GM12801 (cell line): Measurements from ENCODE around the gene RPTOR.

Experiments used
- CTCF ChIP-seq: IDR thresholded peaks from one replicate; pipeline ENCODE4 v1.5.1; 2011; ENCODE audit warnings: control low read depth; ENCODE audit not compliant: insufficient read length; ENCODE audit errors: extremely low read depth

RPTOR gene

GRCh38 chr17:80956321-80957190, 411.9 kb downstream of the RPTOR start:
- no peak for TF ChIP-seq CTCF

GRCh38 chr17:80957461-80957941, 412.9 kb downstream of the RPTOR start:
- TF ChIP-seq CTCF: no peak

- no peak for TF ChIP-seq CTCF
Measured at GRCh38 chr17:80959330-80960036, 414.8 kb downstream of the RPTOR start.

GRCh38 chr17:80960037-80960796, 415.6 kb downstream of the RPTOR start:
- TF ChIP-seq CTCF: no peak

- no peak for TF ChIP-seq CTCF
Measured at GRCh38 chr17:80960797-80961452, 416.3 kb downstream of the RPTOR start.

GRCh38 chr17:80961541-80962330, 417.1 kb downstream of the RPTOR start:
- TF ChIP-seq CTCF: no peak
